Erythroblast (primary cell): ENCODE measurements around the gene PLPPR1.

ENCODE experiments used
- GATA1 ChIP-seq: IDR thresholded peaks from 2 replicates; pipeline ENCODE4 v1.6.1; 2011; ENCODE audit warnings: low read depth, mild to moderate bottlenecking, control low read depth, low read length, moderate library complexity
- POLR2A ChIP-seq: IDR thresholded peaks from 2 replicates; pipeline ENCODE4 v1.6.1; 2011; ENCODE audit warnings: mild to moderate bottlenecking, low read length

DNA sequence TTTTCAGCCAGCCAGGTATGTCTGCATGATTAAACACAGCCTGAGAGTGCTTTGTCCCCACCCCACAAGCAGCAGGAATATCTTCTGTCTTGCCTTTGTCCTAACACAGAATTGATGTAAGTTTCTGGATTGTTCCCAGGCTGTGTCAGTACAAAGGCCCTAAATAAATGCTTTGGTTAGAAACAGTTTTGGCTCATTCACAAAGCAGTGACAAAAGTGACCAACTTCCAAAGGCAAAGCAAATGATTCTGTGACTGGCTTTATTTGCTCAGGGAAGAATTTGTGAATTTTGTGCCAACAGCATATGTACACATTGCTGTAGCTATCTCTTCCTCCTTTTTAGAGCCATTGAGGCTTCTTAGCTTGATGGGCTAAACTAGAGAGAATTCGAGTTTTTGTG, 133.7 kb downstream of the PLPPR1 start:
- TF ChIP-seq POLR2A, result no peak
- TF ChIP-seq GATA1, result no peak
